Natural killer cell treated with Interleukin-12 subunit alpha and Interleukin-12 subunit beta and Interleukin-15 and Interleukin-18, amount 100 ng/mL, for 72 hours (primary cell): Measurements from ENCODE around the gene WFDC1. TPM values are rescaled to one million over a fixed set of nuclear protein-coding genes. Genes with fewer than 3 reads are reported as not detected.

Experiments used
- ATAC-seq, 2 donors: fragments of 150-1000 bp; cut with Tn5 transposase in 1 of 2; sonication (Bioruptor Pico), chemical (Tn5 transposase) in 1 of 2; 2 replicates each; pipeline ENCODE4 v1.10.0; 2021
- DNase-seq: peaks from one replicate; pipeline ENCODE4 v3.0.0; 2022; ENCODE audit warnings: low spot score
- H3K27ac Mint-ChIP-seq, 2 donors: 1 replicate in 1 of 2; 2 replicates in 1 of 2; pipeline ENCODE4 v1.8.0; 2022; ENCODE audit warnings: mixed read lengths in 2 of 2, mild to moderate bottlenecking in 1 of 2, moderate library complexity in 1 of 2
- H3K27me3 Mint-ChIP-seq, 2 donors: 1 replicate in 1 of 2; 2 replicates in 1 of 2; pipeline ENCODE4 v1.8.0; 2022; ENCODE audit warnings: mixed read lengths in 2 of 2
- H3K36me3 Mint-ChIP-seq: one replicate; pipeline ENCODE4 v1.8.0; 2022; ENCODE audit warnings: mixed read lengths
- H3K4me1 Mint-ChIP-seq, 2 donors: 1 replicate in 1 of 2; 2 replicates in 1 of 2; pipeline ENCODE4 v1.8.0; 2022; ENCODE audit warnings: low read depth in 2 of 2, mixed read lengths in 2 of 2, mild to moderate bottlenecking in 1 of 2
- H3K4me3 Mint-ChIP-seq: one replicate; pipeline ENCODE4 v1.8.0; 2022; ENCODE audit warnings: mixed read lengths
- H3K9me3 Mint-ChIP-seq: 2 replicates; pipeline ENCODE4 v1.8.0; 2022; ENCODE audit warnings: mixed read lengths
- total RNA-seq, 2 donors: library from RNA; stranded (reverse); gene quantifications; one replicate each; pipeline ENCODE4 v1.2.3, GENCODE V29; 2022

The WFDC1 gene
- total RNA-seq, 2 donors from 2014 or later: not detected

- H3K9me3 Mint-ChIP-seq: no peaks in the 10 kb centered on the region
- H3K27ac Mint-ChIP-seq: no peak overlapping the region
- peaks cover 4% of the 10 kb centered on the region in 2 donors for H3K4me1 Mint-ChIP-seq
- no peaks in the 10 kb centered on the region for H3K36me3 Mint-ChIP-seq
- peaks cover 18 to 21% of the 10 kb centered on the region in 2 donors for H3K27me3 Mint-ChIP-seq
- DNase-seq (no peak), ATAC-seq (no peak)
- H3K4me3 Mint-ChIP-seq: no peak overlapping the region
Observed at GRCh38 chr16:84362471-84362941, 67.8 kb downstream of the WFDC1 start.

DNA sequence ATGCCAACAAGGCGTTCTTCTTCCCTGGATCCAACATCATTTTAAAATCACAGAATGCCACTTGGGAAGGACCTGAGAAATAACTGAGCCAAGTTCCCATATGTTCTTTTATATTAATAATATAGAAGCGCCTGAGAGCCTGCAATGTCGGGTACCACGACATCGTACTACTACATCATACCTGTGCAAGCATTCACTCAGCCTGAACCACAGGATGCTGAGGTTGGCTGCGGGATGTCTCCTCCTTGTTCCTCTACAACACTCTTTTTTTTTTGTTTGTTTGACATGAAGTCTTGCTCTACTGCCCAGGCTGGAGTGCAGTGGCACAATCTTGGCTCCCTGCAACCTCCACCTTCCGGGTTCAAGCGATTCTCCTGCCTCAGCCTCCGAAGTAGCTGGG is 71.5 kb downstream of the WFDC1 start:
- no peak overlapping the region for H3K27ac Mint-ChIP-seq
- peaks cover 0 to 4% of the 10 kb centered on the region in 2 donors for H3K4me1 Mint-ChIP-seq
- H3K36me3 Mint-ChIP-seq: no peaks in the 10 kb centered on the region
- H3K9me3 Mint-ChIP-seq: no peaks in the 10 kb centered on the region
- DNase-seq (no peak), ATAC-seq (no peak)
- peaks cover 28 to 36% of the 10 kb centered on the region in 2 donors for H3K27me3 Mint-ChIP-seq
- H3K4me3 Mint-ChIP-seq: no peak overlapping the region

DNA sequence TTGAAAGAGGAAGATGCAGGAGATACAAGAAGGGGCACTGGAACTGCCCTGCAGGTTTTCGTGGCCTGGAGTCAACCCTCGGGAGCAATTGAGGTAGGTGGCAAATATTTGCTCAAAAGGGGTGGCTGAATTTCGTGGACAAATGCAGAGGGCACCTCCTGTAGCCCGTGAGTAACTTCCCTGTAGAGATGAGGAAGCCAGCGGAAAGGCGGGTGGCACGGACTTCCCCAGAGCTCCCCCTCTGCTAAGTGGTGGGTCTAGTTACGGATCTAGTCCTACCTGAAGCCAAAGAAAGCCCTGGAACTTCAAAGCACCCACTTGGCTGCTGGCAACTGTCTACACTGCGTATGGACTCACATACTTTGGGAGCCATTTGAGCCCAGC is 72.6 kb downstream of the WFDC1 start:
- Mint-ChIP-seq H3K27ac (no peak overlapping the region), H3K9me3 (no peaks in the 10 kb centered on the region), H3K4me3 (no peak overlapping the region), H3K4me1 (peaks cover 0 to 4% of the 10 kb centered on the region in 2 donors), H3K27me3 (peaks cover 33 to 44% of the 10 kb centered on the region in 2 donors), H3K36me3 (no peaks in the 10 kb centered on the region)
- DNase-seq (no peak), ATAC-seq (no peak)

DNA sequence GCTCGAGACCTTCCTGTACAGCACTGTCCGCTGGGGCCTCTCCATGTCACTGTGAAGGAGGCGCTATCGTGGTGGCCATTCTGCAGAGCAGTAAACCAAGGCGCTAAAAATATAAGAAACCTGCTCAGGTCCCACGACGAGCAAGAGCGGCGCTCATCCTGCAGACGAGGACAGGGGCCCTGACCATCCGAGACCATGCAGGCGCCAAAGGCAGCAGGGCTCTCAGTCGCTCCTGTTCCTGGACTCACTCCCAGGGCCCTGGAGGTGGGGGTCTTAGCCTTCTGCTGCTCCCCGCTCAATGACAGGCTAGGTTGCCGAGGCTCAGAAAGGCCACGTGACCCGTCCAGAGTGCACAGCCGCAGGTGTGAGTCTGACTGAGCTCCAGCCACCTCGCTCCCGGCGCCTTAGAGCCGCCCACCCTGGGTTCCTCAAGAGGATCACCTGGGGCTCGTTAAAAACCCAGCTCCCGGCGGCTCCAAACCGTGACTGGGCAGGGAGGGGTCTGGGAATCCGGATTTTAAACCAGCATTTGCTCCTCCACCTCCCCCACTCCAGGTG is 73.2 kb downstream of the WFDC1 start:
- H3K4me1 Mint-ChIP-seq: peaks cover 0 to 4% of the 10 kb centered on the region in 2 donors
- H3K27me3 Mint-ChIP-seq: peaks cover 33 to 44% of the 10 kb centered on the region in 2 donors
- H3K4me3 Mint-ChIP-seq: no peak overlapping the region
- H3K9me3 Mint-ChIP-seq: no peaks in the 10 kb centered on the region
- DNase-seq (no peak), ATAC-seq (no peak)
- H3K27ac Mint-ChIP-seq: no peak overlapping the region
- H3K36me3 Mint-ChIP-seq: no peaks in the 10 kb centered on the region

DNA sequence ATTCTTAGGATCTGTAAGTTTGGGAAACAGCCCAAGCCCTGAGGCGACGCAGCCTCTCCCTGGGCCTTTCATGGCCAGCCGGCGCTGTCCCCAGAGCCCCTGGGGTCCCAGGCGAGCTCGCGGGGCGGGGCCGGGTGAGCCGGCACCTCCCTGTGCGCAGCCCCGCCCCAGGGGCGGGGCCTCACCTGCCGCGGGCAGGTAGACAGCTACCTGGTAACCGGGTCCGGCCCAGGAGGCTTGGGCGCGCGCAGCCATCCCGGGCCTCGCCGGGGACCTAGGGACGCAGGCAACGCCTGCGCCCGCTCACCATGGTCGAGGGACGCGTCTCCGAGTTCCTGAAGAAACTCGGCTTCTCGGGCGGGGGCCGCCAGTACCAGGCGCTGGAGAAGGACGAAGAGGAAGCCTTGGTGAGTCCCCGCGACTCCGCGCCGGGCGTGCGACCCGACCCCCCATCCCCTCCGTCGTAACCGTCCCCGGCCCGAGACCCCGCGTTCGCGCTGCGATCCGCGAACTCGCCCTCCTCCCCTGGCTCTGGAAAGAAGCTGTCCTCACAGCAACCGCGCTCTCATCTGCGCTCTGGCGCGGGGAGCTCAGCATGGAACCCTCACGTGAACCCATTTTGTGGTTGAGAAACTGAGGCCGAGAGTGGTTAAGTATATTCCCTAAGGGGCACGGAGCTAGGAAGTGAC is 73.8 kb downstream of the WFDC1 start, which contains the start of gene ATP2C2:
TSS of gene ATP2C2 (plus strand) at position 231 of the 689 bp plus-strand sequence. CDS start at position 309, 78 bp downstream.
- Mint-ChIP-seq H3K4me1 (peaks cover 0 to 4% of the 10 kb centered on the region in 2 donors), H3K4me3 (no peak within 1 kb of the TSS), H3K27me3 (peaks cover 33 to 44% of the 10 kb centered on the region in 2 donors), H3K36me3 (no peaks in the 10 kb centered on the region), H3K9me3 (no peaks in the 10 kb centered on the region), H3K27ac (no peak within 1 kb of the TSS)
- ATAC-seq (peak in 1 of 2 donors; percentile 25), DNase-seq (no peak)

DNA sequence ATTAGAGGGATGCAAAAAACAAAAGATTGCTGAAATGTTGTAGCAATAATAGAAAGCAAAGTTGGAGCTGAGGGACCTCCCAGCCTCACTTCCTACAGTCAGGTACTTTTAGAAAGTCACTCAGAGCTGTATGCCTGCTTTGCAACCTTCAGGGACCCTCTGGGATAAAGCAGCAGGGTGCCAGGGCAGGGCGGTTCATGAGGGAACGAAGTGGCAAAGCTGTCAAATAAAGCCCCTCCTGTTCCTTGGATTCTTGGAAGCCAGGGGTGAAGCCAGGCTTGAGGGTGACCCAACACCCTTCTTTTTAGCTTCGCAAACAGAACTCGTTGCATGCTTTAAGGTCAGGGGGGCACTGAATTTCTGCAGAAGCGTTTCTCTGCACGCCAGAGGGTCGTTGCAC is 74.4 kb downstream of the WFDC1 start:
- Mint-ChIP-seq H3K27ac (no peak overlapping the region), H3K36me3 (no peaks in the 10 kb centered on the region), H3K9me3 (no peaks in the 10 kb centered on the region), H3K4me1 (peaks cover 0 to 4% of the 10 kb centered on the region in 2 donors), H3K4me3 (no peak overlapping the region), H3K27me3 (peaks cover 33 to 42% of the 10 kb centered on the region in 2 donors)
- DNase-seq (no peak), ATAC-seq (no peak)

GRCh38 chr16:84369938-84370627 is 75.4 kb downstream of the WFDC1 start:
- Mint-ChIP-seq H3K4me3 (no peak overlapping the region), H3K27me3 (peaks cover 35% of the 10 kb centered on the region in 2 donors), H3K36me3 (no peaks in the 10 kb centered on the region), H3K9me3 (no peaks in the 10 kb centered on the region), H3K27ac (no peak overlapping the region), H3K4me1 (peaks cover 0 to 4% of the 10 kb centered on the region in 2 donors)
- ATAC-seq (no peak), DNase-seq (no peak)

DNA sequence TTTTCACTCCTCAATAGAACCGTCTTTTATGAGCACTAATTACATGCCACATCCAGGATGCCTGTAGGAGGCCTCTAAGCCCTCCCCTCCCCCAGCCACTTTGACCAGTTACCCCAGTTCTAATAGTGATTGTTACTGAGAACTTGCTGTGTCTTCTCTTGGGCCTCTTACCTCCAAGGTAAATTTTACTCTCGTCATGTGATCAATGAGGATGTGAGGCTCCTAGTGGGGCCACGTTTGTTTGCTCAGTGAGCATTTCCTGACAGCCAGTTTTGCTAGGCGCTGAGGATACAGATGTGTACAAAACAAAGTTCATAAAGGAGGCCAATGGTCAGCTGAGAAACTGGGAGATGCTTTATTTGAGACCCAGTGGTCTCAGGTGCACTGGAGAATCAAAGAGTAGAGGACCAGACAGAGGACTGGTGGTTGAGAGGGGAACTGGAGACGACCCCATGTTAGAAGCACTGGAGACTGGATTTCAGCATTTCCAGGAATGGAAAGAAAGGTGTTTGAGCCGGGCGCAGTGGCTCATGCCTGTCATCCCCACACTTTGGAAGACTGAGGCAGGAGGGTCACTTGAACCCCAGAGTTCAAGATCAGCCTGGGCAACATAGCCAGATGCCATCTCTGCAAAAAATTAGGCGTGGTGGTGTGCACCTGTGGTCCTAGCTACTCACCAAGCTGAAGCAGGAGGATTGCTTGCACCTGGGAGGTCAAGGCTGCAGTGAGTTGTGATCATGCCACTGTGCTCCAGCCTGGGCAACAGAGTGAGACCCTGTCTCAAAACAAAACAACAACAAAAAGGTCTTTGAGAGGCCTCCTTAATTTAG is 76.3 kb downstream of the WFDC1 start:
- Mint-ChIP-seq H3K27ac (no peak overlapping the region), H3K36me3 (no peaks in the 10 kb centered on the region), H3K4me3 (no peak overlapping the region), H3K27me3 (peaks cover 37 to 43% of the 10 kb centered on the region in 2 donors), H3K4me1 (peaks cover 0 to 4% of the 10 kb centered on the region in 2 donors), H3K9me3 (no peaks in the 10 kb centered on the region)
- ATAC-seq (no peak), DNase-seq (no peak)

- Mint-ChIP-seq H3K36me3 (no peaks in the 10 kb centered on the region), H3K27me3 (peaks cover 35 to 44% of the 10 kb centered on the region in 2 donors), H3K9me3 (no peaks in the 10 kb centered on the region), H3K4me3 (no peak overlapping the region), H3K4me1 (peaks cover 0 to 4% of the 10 kb centered on the region in 2 donors), H3K27ac (no peak overlapping the region)
- ATAC-seq (no peak), DNase-seq (no peak)
Observed at GRCh38 chr16:84371553-84371865, 76.8 kb downstream of the WFDC1 start.

GRCh38 chr16:84373907-84374489 is 79.3 kb downstream of the WFDC1 start:
- H3K4me3 Mint-ChIP-seq: no peak overlapping the region
- H3K4me1 Mint-ChIP-seq: no peaks in the 10 kb centered on the region
- no peaks in the 10 kb centered on the region for H3K36me3 Mint-ChIP-seq
- ATAC-seq: no peak
- no peaks in the 10 kb centered on the region for H3K9me3 Mint-ChIP-seq
- no peak overlapping the region for H3K27ac Mint-ChIP-seq
- DNase-seq: no peak
- peaks cover 24 to 40% of the 10 kb centered on the region in 2 donors for H3K27me3 Mint-ChIP-seq

DNA sequence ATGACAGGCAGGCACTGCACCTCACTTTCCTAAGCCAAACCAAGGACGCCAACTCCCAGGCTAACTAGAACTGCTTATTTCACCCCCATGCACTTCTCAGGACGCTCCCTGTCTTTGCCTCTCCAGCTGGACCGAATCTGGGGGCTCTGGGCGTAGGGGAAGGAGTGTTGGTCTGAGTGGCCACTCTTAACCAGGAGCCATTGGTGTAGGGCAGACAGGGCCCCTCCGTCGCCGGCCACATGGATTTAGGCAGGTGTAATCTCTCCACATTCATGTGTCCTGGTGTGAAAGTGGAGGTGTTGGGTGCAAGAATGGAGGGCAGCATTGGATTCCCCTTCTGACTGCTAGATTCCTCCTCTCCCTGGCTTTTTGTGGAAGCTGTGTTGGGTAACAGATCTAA is 83.4 kb downstream of the WFDC1 start:
- Mint-ChIP-seq H3K36me3 (no peaks in the 10 kb centered on the region), H3K4me3 (no peak overlapping the region), H3K27me3 (peaks cover 12 to 27% of the 10 kb centered on the region in 2 donors), H3K9me3 (no peaks in the 10 kb centered on the region), H3K27ac (no peak overlapping the region), H3K4me1 (no peaks in the 10 kb centered on the region)
- DNase-seq (no peak), ATAC-seq (peak in 1 of 2 donors; percentile 6)

DNA sequence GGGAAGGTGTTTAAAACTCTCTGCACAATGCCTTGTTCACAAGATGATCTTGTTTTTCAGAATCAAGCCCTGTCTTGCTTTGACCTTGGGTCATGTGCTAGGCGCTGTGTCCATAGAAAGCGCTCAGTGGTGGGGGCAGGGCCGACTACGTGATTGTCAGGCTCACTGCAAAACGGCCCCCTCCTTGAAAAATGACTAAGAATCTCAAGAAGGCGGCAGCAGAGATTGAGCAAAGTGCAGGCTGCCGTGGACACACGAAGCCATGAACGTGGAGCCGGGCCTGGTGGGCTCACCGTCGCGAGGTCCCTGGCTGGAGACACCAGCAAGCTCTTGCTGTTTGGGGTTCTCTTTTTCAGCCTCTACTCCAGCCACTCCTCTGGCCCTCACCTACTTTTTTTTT is 83.9 kb downstream of the WFDC1 start:
- Mint-ChIP-seq H3K27ac (no peak overlapping the region), H3K4me3 (no peak overlapping the region), H3K36me3 (no peaks in the 10 kb centered on the region), H3K27me3 (peaks cover 12 to 27% of the 10 kb centered on the region in 2 donors), H3K4me1 (no peaks in the 10 kb centered on the region), H3K9me3 (no peaks in the 10 kb centered on the region)
- ATAC-seq (no peak), DNase-seq (no peak)

- Mint-ChIP-seq H3K36me3 (no peaks in the 10 kb centered on the region), H3K27me3 (peaks cover 13 to 27% of the 10 kb centered on the region in 2 donors), H3K4me1 (no peaks in the 10 kb centered on the region), H3K4me3 (no peak overlapping the region), H3K9me3 (no peaks in the 10 kb centered on the region), H3K27ac (no peak overlapping the region)
- DNase-seq: no peak
- no peak for ATAC-seq
Observed at GRCh38 chr16:84379008-84379708, 84.5 kb downstream of the WFDC1 start.
